Kidney tubule cell (primary cell): ENCODE results near the gene CCNF.
"Not testable (repeated sequence)": the region's sequence is repeated elsewhere in the genome, so short reads cannot be mapped to it uniquely, and the experiment has no call there.

Experiments
- DNase-seq: peaks from one replicate; pipeline ENCODE4 v3.0.0-alpha.2; 2018; ENCODE audit warnings: low spot score

CCNF gene, protein sequence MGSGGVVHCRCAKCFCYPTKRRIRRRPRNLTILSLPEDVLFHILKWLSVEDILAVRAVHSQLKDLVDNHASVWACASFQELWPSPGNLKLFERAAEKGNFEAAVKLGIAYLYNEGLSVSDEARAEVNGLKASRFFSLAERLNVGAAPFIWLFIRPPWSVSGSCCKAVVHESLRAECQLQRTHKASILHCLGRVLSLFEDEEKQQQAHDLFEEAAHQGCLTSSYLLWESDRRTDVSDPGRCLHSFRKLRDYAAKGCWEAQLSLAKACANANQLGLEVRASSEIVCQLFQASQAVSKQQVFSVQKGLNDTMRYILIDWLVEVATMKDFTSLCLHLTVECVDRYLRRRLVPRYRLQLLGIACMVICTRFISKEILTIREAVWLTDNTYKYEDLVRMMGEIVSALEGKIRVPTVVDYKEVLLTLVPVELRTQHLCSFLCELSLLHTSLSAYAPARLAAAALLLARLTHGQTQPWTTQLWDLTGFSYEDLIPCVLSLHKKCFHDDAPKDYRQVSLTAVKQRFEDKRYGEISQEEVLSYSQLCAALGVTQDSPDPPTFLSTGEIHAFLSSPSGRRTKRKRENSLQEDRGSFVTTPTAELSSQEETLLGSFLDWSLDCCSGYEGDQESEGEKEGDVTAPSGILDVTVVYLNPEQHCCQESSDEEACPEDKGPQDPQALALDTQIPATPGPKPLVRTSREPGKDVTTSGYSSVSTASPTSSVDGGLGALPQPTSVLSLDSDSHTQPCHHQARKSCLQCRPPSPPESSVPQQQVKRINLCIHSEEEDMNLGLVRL

GRCh38 chr16:2429034-2429770 lies at the start of gene CCNF:
Gene CCNF (plus strand): TSS chr16:2429447. CDS start chr16:2429482, 35 bp downstream.
- peak; percentile 96 for DNase-seq

- DNase-seq = no peak
Measured at GRCh38 chr16:2383501-2383900, 45.7 kb upstream of the CCNF start.

DNA sequence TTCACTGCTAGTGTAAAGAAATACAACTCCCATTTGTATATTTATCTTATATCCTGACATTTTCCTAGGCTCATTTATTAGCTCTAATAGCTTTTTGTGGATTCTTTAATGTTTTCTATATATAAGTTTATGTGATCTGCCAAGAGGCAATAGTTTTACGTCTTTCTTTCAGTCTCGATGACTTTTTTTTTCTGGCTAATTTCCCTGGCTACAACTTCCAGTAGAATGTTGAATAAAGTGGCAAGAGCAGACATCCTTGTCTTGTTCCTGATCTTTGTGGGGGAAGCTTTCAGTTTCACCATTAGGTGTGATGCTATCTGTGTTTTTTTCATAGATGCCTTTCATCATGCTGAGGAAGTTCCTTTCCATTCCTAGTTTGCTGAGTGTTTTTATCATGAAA lies 44.8 kb upstream of the CCNF start:
- no peak for DNase-seq

DNA sequence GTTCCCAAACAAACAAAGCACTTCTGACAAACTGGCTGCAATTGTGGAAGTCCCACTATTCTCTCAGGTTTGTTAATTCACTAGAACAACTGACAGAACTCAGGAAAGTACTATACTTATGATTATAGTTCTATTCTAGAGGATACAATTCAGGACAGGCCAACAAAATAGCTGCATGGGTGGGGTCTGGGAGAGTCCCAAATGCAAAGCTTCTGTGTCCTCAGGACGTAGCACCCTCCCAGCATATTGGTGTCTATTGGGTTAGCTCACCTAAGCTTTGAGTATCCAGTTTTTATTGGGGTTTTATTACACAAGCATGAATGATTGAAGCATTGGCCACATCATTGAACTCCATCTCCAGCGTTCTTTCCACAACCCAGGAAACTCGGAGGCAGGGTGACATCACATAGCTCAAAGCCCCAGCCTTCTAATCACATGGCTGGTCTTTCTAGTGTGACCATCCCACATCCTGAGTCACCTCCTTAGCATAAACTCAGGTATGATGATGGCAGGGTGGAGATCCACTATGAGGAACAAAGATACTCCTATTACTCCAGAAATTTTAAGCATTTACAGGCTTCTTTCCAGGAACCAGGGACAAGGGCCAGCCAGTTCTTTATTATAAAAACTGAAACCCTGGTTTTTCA lies 43.9 kb upstream of the CCNF start:
- peak; percentile 81 for DNase-seq

- not testable (repeated sequence) for DNase-seq
Measured at GRCh38 chr16:2385982-2386381, 43.3 kb upstream of the CCNF start.

GRCh38 chr16:2386990-2387389 lies 42.3 kb upstream of the CCNF start:
- no peak for DNase-seq

DNA sequence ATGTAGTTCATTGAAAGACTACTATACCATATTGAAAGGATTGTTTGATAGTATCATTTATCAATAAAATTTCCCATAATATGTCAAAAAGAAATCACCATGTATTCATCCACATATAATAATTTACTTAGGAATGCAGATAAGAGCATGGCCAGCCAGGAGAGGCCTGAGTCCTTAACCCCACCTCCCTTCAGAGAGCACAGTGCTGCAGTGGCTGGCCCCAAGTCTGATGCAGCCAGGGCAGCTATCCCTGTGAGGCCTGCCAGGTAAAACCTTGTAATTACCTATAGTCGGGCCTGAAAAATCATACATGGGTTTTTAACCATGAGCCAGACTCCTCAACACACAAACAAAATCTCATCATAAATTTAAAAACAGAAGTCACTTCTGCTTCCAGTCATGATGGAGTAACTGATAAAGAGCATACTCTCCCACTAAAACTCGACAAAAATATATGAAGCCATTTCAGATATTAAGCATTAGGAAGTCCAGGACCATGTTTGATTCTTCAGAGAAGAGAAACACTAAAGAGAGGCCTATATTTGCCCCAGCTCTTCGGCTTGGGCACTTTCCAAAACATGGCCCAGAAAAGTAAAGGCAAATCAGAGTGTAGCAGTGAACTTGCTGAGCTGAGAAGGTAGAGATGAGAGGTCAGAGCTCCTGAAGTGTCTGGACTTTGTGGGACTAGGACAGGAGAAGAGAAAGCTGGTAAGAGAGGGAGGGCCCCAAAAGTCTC lies 40.9 kb upstream of the CCNF start:
- DNase-seq = no peak

GRCh38 chr16:2388875-2389433 lies 40.3 kb upstream of the CCNF start:
- DNase-seq = peak; percentile 75

- no peak for DNase-seq
Measured at GRCh38 chr16:2392025-2392424, 37.2 kb upstream of the CCNF start.

- no peak for DNase-seq
Measured at GRCh38 chr16:2398520-2398919, 30.7 kb upstream of the CCNF start.

- DNase-seq = no peak
Measured at GRCh38 chr16:2404099-2404498, 25.1 kb upstream of the CCNF start.

GRCh38 chr16:2415085-2415484 lies 14.2 kb upstream of the CCNF start:
- DNase-seq = no peak

- DNase-seq = no peak
Measured at GRCh38 chr16:2420035-2420434, 9.2 kb upstream of the CCNF start.

DNA sequence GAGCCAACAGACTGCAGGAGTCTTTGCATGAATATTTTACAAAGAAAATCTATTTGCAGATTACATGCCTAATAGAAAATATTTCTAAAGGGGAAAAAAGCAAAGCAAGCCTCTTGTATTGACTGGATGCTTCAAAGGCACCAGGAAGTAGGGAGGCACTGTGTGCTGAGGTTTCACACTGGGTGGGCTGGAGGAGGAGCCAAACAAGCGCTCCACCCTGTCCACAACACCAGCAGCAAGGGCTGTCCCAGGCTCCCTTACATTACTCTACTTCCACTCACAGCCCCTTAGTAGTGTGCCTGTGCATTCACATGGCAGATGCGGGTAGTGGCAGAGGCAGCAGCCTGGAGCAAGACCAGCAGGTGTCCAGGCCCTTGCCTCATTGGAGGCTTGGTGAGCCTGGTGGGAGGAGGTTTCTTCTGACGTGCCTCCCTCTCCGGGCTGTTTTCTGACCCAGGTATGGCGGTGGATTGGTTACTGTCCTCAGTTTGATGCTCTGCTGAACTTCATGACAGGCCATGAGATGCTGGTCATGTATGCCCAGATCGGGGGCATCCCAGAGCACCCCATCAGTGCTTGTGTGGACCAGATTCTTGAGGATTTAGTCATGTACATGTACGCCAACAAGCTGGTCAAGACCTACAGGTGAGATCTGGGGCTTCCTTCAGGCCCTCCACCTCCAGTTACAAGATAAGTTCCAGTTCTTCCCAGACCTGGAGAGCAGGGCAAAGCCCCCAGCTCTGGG lies 7.0 kb upstream of the CCNF start:
- DNase-seq = no peak

GRCh38 chr16:2424061-2425007 lies 4.9 kb upstream of the CCNF start:
- no peak for DNase-seq

- DNase-seq = no peak
Measured at GRCh38 chr16:2425008-2425518, 4.2 kb upstream of the CCNF start.

DNA sequence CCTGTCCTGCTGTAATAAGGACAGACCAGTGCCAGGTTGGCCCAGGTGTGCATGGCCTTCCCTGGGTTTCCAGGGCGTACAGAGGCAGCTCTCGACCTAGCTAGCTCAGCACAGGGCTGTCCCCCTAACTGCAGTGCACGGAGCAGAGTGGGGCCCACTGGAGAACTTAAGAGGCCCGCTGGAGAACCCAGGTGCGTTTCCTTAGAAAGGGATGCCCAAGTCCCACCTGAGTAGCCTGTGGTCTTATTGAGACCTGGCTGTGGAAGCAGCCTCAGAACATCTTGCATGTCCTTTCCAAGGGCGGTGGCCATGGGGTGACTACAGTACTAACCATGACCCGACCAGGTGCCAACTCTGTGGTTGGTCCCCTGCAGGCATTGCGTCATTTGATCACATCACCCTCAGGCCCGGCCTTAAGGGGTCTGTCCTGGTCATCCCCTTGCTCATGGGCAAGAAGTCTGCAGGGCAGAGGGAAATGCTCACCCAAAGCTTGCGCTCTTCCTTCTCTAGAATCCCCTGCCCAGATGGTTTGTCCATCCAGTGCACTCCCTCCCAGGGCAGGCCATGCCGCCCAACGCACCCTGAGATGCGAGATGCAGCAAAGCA lies 3.3 kb upstream of the CCNF start:
- no peak for DNase-seq

- peak; percentile 68 for DNase-seq
Measured at GRCh38 chr16:2426941-2427361, 2.3 kb upstream of the CCNF start.
